NB4 (cell line): ENCODE measurements around the gene HUS1.

Experiments used
- CTCF ChIP-seq: IDR thresholded peaks from one replicate; pipeline ENCODE4 v1.5.1; 2012; ENCODE audit warnings: low read depth, low read length
- MAX ChIP-seq: IDR thresholded peaks from 2 replicates; pipeline ENCODE4 v1.6.1; 2011; ENCODE audit warnings: low read depth, low read length
- MYC ChIP-seq: IDR thresholded peaks from 2 replicates; pipeline ENCODE4 v1.6.1; 2011; ENCODE audit warnings: low read depth, low read length

GRCh38 chr7:47938574-47939165 lies 40.7 kb downstream of the HUS1 start:
- TF ChIP-seq CTCF (peak; percentile 3), MAX (no peak), MYC (no peak)
